NK-92 (cell line): ENCODE measurements around the gene PRLH.
"Not testable (repeated sequence)": the region's sequence is repeated elsewhere in the genome, so short reads cannot be mapped to it uniquely, and the experiment has no call there.

Source experiments
- DNase-seq: peaks from one replicate; lab custom pipeline; 2025; ENCODE audit not compliant: unreplicated experiment; lab: John Stamatoyannopoulos, UW

Gene PRLH

DNA sequence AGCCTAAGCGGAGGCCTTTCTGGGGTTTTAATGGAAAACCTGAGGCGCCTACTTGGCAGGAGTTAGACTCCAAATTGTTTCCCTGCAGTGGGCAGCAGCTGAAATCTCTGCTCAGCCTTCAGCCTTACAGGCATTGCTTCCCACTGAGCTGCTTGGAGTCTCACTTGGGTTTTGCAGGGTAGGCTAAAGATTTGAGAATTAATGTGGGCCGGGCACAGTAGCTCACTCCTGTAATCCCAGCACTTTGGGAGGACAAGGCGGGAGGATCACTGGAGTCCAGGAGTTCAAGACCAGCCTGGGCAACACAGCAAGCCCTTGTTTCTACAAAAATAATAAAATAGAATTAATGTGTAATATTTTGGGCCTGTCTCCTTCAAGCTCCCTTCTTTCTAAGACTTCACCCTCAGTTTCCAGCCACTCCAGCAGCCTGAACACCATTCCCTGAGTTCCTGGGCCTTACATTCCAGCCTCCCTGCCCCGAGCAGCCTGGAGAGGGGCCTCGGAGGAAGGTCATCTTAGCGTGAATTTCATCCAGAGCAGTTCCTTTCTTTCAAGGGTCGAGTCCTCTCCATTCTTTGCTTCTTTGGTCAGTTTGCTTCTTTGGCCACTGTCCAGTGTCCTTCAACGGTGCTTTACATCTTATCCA lies 33.2 kb downstream of the PRLH start:
- no peak for DNase-seq

DNA sequence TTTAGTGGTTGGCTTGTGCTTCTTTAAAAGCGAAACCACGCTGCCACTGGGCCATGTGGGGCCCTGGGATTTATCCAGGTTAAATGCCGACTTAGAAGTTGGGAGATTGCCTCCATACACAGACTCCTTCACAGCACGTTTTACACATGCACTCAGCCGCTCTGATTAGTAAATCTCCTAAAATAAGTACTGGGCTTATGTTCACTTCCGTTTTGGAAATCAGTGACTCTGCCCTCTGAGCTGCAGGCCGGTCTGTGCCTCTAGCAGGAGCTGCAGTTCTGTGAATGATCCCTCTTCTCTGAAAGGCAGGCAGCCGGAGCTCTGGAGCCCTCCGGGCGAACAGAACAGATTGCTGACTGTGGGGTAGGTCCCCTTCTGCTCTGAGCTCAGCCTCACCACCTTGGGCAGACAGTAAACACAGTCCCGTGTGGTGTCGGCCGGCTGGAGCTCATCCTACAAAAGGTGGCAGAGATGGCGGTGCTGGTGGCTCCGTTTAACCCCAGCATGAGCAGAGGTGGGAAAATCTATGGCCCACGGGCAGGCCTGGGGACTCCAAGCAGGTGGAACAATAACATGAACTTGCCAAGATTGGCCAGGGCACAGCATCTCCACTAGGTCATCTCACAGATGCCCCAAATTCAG lies 34.0 kb downstream of the PRLH start:
- no peak for DNase-seq

DNA sequence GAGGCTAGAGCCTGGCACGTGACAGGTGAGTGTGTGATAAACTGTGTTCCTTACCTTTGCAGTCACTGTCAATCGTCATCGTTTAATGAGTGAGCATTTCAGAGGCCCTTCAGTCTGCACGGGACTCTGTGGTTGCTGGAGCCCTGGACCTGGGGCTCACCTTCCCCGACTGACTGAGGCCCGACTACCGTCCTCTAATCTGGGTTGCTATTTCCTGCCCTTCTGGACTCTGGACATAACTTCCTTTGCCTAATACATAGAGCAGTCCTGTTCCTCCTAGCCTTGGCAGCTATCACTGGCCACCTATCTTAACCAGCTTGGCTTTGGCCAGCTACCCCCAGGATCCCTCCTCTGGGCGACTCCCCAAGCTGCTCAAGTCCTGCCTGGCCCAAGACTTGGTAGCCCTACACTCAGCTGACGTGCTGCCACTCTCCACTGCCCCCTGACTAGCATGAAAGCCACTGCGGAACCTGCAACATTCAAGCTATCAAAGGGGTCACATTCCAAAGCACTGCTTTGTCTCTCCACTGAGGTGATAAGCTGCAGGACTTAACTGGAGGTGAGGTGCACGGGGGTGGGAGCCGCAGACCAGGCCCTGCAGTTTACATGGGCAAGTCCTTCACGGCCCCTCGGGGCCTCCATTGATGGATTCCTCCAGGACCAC lies 35.2 kb downstream of the PRLH start:
- DNase-seq = no peak

DNA sequence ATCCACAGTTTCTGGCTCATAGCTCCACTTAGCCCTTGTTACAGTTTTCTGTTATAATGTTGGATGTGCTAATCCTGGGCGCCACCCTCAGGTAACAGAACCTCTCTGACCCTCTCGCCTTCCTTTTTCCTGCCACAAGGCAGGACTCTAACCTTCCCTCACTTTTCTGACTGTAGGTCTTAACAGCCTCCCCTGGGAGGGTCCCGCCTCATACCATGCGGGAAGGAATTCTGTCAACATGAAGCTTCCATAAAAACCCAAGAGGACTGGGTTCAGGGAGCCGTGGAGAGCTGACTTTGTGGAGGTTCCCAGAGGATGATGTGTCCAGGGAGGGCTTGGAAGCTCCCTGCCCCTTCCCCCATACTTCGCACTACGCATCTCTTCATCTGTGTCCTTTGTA lies 36.0 kb downstream of the PRLH start:
- DNase-seq = no peak

DNA sequence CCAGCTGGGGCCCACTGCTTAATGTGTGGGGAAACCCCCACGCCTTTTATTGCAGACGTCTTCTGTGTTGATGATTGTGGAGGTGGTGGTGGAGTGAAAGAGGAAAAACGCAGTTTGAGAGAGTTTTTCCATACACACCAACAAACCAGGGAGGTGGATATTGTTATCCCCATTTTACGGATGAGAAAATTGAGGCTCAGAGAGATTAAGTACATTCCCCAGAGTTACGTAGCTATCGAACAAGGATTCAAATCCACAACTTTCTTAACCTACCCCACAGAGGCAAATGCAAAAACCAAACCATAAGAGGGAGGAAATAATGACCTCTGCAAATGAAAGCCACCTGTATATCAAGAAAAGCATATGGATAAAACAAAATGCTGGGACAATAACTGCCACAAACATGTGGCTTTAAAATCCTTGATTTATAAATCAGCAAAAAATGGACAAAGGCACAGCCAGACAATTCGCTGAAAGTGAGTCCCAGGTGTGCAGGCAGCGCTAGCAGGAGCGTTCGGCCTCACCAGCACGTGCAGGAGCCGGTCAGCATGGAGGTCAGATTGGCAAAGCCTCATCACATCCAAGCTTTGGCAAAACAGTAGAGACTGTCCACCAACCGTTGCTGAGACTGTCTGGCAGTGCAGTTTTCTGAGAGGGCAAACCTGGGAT lies 36.8 kb downstream of the PRLH start:
- DNase-seq = no peak

DNA sequence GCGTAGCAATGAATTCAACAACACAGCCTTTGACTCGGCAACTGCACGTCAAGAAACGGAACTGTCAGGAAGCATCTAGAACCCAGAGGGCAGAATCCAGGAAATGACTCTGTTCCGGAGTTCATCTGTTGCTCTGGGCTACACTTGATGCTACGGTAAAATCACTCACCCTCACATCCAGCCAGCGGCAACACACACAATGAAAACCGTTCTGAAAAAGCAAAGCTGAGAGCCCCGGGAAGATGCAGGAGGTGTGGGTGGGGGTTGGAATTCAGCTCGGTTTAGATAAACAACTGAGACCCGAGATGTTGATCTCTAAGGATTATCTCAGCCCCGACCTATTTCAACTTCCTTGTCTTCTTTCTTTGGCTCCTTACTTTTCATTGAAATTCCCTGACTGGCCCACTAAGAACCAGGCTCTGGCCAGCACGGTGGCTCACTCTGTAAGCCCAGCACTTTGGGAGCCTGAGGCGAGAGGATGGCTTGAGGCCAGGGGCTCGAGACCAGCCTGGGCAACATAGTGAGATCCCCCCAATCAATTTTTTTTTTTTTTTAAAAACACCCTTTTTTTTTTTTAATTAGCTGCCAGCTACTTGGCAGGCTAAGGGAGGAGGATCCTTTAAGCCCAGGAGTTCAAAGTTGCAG lies 37.5 kb downstream of the PRLH start:
- DNase-seq = no peak

DNA sequence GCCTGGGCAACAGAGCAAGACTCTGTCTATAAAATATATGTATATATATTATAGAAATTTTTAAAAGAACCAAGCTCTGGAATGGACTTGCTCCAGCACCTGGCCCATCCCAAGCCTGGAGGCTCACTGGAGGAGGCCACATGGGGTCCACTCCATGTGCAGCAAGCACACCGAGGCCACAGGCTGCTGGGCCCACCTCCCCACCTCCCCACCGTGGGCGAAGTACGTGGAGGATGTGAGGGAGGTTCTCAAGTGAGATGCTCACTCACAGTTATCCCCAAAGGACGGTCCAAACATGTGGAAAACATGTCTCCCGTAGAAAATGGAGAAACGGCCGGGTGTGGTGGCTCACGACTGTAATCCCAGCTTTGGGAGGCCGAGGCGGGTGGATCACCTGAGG lies 38.0 kb downstream of the PRLH start:
- no peak for DNase-seq

DNA sequence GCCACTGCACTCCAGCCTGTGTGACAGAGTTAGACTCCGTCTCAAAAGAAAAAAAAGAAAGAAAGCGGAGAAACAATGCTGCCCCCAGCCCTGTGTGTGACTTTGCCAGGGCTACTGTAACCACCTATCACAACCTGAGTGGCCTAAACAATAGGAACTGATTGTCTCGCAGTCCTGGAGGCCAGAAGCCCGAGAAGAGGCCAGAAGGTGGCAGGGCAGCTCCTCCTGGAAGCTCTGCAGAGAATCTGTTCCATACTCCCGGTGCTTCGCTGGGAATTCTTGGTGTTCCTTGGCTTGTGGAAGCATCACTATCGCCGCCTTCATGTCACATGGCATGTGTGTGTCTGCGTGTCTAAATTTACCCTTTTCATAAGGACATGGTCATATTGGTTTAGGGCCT lies 38.6 kb downstream of the PRLH start:
- no peak for DNase-seq

DNA sequence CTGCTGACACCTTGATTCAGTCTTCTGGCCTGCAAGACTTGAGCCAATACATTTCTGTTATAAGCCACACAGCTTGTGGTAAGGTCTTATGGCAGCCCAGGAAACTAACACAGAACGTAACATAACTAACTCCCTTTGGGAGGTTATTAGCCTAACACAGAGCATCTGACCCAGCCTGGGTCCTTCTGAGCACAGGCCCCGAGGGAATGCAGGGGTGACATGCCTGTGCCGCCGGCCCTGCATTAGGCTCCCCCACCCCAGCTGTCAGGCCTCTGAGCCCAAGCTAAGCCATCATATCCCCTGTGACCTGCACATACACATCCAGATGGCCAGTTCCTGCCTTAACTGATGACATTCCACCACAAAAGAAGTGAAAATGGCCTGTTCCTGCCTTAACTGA lies 40.1 kb downstream of the PRLH start:
- not testable (repeated sequence) for DNase-seq

DNA sequence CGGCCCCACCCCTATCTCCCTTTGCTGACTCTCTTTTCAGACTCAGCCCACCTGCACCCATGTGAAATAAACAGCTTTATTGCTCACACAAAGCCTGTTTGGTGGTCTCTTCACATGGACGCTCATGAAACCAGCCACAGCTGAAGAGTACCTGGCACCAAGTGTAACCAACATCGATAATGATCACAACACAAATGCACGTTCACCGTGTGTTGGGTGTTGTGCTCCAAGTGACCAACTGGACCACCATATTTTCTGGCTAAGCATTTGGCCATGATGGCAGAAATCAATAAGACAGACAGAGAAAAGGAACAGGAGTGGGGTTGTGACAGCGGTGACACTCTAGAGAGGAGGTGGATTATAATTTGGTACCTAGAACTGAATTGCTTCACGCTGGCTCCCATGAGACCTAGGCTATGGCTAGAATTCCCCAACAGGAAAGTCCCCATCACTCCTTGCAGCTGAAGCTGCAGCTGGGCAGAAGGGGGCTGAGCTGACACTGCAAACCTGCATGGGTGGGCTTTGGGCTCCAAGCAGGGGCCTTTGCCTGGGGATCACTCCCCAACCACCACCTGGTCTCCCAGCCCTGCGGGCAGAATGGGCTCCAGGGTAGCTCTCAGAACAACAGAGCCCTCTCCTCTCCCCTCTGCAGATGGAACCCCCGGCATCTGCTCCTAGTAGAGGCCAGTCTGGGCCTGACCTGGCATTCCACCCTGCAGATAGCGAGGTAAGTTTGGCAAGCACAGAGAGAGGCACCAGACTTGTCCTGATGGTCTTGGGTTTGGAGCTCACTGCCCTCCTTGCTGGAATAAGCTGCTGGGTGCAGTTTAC lies 46.4 kb downstream of the PRLH start:
- no peak for DNase-seq

DNA sequence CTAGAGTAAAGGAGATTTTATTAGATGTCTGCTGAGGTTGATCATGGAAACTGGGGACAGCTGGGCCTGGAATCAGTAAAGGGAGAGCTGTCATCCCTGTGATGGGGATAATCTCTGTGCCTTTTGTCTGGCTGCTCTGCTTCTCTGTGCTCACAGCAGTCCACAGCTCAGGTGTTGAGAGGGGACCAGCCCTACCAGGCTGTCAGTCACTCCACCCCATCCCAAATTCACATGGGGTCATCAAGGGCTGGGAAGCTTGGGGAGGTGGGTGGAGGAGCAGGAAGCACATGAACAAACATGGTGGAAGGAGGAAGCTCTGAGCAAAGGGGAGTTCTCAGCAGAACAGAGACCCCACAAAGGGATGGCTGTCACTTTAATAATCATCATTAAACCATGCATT lies 47.3 kb downstream of the PRLH start:
- no peak for DNase-seq

DNA sequence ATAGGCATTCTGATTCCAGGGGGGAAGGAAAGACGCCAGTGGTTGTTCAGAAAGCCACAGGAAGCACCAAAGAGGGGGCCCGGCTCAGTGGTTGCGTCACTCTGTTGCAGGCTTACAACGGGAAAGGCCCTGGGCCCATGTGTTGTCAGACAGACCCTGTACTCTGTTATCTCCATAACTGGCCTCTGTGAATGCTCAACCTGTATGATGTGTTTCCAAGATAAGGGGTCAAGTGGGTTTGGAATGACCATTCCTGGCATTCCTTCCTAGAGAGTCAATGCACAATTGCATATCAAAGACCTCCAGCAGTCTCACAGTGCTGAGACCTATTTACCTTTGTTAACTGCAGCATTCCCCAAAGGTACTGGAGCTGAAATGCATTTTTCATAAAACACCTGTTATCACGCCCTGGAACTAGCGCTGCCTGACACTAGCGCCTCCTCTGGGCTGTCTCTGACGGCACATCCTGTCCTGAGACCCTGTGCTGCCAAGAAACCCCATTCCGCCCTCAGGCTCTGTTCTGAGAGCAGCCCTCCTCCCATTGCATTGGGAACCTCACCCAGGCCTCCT lies 47.9 kb downstream of the PRLH start:
- DNase-seq = no peak

DNA sequence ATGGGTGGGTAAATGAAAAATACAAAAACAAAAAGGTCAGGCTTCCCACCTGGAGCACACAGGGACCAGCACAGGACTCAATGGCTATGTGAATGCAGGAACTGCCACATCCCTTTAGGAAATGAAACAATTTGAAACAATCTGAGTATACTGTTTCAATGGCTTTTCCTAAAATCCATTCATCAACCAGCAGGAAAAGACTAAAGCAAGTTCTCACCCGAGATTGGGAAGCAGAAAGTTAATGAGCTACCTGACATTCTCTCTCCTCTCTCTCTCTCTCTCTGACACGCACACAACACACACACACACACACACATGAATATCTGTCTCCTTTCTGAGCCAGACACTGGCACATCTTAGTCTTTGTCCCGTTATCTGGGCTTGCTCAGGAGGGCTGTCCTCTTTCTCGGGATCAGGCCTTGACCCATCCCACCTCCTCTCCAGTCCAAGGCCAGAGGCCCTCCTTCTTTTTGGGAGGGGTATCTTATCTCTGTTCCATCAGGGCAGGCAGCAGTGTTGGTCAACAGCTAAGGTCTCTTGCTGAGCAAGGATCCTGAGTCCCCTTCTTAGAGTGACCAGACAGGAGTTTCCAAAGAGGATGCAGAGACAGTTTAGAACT lies 49.4 kb downstream of the PRLH start:
- DNase-seq = no peak

DNA sequence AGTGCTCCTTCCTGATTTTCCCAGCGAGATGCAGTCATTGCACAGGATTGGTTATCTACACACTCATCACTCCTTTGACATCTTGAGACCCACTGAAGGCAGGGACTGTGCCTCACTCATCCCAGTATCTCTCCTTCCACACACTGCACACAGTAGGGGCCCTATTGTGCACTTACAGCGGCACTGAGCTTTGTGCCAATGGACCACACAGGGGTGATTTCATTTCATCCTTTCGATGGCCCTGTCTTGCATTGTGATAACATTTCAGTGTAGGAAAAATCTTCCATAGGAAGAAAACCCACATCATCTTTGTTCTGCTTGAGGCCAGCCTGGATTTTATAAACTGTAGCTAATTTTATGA lies 50.0 kb downstream of the PRLH start:
- DNase-seq = no peak
